Fibroblast of peridontal ligament (primary cell): ENCODE measurements around the gene WDFY3.
"Not testable (repeated sequence)": the region's sequence is repeated elsewhere in the genome, so short reads cannot be mapped to it uniquely, and the experiment has no call there.

Source experiments
- DNase-seq: peaks from one replicate; pipeline ENCODE4 v3.0.0-alpha.2; 2010; ENCODE audit errors: extremely low read depth

The WDFY3 gene

GRCh38 chr4:84678976-84679744 is 287.3 kb downstream of the WDFY3 start:
- DNase-seq = no peak

DNA sequence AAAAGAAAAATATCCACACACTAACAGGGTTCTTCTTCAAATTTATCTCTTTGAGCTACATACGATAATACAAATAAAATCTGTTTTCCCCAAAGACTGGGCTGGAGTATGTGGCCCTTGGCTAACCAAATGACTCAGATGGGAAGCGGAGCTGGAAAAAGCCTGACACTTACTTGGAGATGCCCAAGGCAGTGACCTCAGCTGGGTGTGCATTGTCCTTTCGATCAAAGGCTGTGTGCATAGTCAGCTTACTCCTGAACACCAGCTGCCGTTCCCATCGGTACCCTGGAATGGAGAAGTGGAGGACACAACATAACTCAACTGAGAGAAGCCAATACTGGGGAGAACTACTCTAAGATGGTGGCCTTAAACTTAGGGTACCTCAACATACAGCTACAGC is 288.5 kb downstream of the WDFY3 start:
- no peak for DNase-seq

DNA sequence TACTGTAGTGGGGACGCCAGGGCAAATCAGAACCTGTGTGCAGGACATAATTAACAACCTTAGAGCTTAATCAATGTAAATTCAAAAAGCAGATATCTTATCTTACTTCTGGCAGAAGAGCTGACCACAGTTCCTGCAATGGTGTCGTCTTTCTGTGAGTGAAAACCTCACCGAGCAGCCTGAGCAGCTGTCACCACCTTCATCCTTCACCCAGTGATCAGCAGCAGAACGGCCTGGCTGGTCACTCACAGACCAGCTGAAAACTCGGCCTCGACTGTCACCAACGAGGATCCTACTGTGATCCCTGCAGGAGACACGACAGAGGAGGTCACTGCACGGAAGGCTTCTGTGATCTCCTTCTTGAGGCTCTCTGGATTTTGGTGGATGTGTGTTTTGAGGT is 289.4 kb downstream of the WDFY3 start:
- no peak for DNase-seq

DNA sequence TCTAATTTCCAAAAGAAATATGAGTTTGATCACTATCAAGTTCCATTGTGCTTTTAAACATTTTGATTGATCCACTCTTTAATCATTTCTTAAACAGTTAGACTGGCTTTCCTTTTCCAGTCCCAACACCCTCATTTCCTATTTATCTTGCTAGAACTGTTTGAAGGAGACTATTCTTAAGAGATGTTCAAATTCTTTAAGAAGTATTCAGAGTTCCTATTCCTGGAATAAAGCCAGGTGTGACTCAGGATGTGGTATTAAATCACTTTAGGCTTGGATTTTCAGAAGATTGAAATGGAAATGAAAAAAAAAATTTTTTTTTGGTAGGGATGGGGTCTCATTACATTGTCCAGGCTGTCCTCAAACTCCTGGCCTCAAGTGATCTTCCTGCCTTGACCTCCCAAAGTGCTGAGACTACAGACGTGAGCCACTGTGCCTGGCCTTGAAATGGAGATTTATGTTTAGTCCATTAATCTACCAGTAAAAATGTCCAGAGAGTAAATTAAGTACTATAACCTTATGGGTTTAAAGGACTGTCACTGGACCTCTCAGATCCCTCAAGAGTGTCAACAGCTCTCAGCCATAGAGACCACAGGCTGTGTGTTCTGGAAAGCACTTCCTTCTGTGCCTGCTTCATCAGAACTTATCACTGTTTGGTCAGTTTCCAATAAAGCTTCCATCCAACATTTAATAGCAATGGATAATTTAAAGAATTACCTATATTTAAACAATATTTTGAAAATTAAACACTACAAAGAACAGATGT is 292.8 kb downstream of the WDFY3 start:
- peak; percentile 94 for DNase-seq

GRCh38 chr4:84672177-84672576 is 294.3 kb downstream of the WDFY3 start:
- peak; percentile 22 for DNase-seq

DNA sequence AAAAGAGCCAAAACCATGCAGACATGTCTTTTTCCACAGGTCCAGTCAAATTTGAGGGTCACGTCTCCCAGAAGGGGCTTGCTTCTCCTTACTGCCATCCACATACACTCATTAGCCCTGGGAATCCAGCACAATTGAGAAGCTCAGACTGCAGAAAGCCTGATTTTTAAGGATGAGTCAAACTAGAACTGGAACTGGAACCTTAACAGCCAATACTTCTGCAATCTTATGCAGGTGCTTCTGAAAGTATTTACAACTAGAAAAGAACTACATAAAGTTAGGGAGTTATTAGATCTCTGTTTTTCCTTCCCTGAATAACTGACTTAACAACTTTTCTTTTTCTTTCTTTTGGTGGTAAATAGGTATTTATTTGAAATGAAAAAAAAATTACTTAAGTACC is 297.3 kb downstream of the WDFY3 start:
- DNase-seq = no peak

DNA sequence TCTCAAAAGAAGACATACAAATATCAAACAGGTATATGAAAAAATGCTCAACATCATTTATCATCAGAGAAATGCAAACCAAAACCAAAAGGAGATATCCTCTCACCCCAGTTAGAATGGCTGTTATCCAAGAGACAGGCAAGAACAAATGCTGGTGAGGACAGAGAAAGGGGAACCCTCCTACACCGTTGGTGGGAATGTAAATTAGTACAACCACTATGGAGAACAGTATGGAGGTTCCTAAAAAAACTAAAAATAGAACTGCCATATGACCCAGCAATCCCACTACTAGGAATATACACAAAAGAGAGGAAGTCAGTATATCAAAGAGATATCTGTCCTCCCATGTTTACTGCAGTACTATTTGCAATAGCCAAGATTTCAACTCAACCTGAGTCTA is 300.1 kb downstream of the WDFY3 start:
- no peak for DNase-seq

DNA sequence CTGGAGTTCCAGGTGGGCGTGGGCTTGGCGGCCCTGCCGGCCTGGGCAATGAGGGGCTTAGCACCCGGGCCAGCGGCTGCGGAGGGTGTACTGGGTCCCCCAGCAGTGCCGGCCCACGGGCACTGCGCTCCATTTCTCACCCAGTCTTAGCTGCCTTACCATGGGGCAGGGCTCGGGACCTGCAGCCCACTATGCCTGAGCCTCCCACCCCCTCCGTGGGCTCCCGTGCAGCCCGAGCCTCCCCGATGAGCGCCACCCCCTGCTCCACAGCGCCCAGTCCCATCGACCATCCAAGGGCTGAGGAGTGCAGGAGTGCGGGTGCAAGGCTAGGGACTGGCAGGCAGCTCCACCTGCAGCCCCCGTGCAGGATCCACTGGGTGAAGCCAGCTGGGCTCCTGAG is 301.7 kb downstream of the WDFY3 start:
- not testable (repeated sequence) for DNase-seq

DNA sequence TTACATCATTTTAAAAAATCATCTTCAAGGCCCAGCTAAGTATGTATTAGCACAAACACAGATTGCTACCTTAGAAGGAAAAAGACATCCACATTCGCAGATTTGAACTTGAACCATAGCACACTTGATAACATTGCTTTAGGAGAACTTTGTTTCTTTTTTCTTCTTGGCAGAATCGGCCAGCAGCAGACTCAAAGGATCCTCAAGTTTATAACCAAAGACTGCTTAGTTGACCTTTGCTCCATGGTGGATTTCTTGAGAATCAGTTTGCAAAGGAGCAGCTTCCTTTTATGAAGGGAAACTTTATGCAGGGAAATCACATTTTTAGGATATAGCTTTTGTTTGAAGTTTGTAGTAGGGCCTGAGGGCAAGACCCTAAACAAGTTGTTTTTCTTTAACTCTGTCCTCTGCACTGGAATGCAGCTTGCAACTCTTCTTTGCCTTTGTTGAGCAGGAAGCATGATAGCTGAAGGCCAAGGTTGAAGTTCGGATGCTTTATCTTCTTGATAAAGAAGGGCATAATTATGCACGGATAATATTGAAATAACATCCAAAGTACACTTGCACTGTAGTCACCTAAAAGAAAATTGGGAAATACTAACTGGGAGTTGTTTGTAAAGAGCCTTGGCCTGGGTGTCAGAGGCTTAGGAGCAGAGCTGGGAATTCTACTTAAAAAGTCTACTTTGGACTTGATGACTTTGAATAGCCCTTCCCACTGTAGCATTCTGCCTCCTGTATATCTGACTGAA is 305.1 kb downstream of the WDFY3 start:
- DNase-seq = no peak

GRCh38 chr4:84660606-84661005 is 305.9 kb downstream of the WDFY3 start:
- DNase-seq = no peak

DNA sequence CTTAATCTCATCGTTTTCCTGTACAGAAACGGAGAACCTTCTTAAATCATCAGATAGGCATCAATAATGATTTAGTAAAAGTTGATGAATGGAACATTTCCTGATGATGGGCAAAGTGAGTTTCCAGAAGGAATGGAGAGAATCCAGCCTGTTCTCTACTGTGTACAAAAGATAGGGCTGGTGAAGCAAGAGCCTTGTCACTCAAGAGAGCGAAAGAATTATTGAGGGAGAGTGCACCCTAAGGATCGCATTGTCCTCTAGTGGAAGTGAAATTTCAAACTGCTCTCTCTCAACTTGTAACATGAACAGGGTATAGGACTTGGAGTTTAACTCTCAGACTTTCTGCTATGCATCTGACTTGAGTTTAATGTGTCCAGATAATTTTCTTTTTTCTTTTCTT is 314.0 kb downstream of the WDFY3 start:
- DNase-seq = no peak

DNA sequence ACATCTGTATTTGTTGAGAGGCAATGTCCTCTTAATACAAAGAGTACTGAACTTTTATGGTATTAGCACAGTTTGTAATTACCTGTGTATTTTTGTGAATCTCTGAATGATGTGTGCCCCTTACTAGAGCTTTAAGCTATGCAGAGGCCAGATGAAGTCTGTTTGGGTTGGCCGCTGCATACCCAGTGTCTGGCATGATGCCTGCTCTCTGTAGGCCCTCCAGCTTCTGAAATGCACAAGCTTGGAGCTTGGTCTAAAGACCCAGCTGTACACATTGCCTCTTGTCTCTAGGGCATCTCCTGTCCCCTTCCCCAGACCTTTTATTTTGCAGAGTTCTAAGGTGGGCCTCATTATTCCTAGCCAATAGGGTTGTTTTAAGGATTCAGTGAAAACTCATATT is 315.0 kb downstream of the WDFY3 start:
- DNase-seq = no peak

DNA sequence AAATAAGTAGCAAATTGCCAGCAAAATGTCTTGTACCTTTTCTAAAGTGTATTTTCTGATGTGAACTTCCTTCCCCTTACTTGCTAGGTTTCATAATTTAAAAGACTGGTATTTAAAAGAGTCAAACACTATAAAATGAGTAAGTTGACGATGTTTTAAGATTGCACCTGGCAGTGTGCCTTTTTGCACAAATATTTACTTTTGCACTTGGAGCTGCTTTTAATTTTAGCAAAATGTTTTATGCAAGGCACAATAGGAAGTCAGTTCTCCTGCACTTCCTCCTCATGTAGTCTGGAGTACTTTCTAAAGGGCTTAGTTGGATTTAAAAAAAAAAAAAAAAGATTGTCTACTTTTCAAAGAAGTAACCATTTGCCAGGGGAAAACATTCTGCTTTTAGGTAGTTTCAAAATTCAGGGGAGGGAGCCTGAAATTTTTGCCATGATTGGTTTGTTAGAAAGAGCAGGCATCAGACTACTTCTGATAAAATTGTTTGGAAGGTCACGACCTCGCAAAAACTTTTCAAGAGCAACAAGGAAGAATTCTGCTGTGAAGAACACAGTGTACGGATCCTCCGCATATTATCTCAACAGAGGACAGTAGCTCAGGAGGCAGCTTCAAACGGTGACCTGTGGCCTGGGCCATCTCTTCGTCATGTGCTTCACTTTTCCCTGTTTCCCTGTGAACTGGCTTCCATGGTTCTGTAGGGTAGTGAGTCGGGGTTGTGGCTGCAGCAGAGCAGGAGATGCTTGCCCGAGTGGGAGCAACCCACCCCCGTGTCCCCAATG is 317.4 kb downstream of the WDFY3 start:
- peak; percentile 6 for DNase-seq

- DNase-seq = no peak
Observed at GRCh38 chr4:84648178-84648577, 318.3 kb downstream of the WDFY3 start.

- DNase-seq = no peak
Observed at GRCh38 chr4:84647312-84647884, 319.1 kb downstream of the WDFY3 start.

DNA sequence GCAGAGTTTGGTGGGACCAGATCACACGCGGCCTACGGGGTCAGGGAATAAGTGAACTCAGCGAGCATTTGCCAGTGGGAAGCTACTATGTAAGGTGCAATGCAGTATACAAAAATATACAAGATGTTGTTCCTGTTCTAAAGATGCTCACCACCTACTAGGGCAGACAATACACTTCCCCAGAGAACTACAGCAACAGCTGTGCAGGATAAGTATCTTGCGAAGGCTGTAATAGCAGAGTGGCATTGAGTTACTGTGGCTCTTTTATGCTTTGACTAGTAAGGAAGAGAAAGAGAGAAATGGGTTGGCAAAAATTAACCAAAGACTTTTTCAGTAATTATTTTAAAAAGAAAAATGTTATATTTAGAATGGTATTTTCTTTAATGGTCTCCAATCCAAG is 322.4 kb downstream of the WDFY3 start:
- DNase-seq = no peak

DNA sequence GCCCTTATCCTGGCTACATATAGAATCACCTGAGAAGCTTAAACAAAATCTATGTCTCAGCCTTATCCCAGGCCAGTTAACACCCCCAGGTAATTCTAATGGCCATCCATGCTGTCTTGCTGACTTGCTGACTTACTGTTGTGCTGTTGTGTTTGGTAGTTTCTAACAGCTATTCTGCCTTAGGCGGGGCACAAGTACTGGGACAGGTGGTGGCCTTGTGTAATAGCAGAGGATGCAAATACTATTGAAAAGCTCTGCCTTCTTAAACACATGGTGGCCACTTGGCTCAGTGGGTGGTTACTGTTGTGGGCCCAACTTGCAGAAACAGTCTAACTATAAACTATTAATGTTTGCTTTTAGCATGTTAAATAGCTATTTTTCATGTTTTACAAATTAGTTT is 327.3 kb downstream of the WDFY3 start:
- no peak for DNase-seq

DNA sequence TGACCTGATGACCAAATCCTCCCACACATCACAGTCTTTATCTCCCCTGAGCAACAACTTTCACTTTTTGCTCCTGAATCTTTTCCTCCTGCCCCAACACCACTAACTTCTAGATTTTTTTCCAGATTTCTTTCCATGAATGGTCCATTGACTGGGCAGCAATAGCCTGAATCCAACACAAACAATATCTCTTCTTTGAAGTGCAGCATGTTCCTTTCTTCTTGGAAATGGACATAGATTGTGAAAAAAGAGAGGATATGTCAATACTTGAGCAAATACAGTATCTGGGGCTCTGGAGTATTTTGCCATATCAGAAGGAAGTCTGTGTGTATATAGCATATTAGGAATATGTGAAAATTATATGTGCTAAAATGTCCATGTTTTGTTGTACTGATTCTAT is 328.4 kb downstream of the WDFY3 start:
- no peak for DNase-seq

GRCh38 chr4:84634961-84635360 is 331.5 kb downstream of the WDFY3 start:
- no peak for DNase-seq

GRCh38 chr4:84632092-84632491 is 334.4 kb downstream of the WDFY3 start:
- DNase-seq = peak; percentile 96

- DNase-seq = peak; percentile 9
Observed at GRCh38 chr4:84631573-84631972, 334.9 kb downstream of the WDFY3 start.
